Measurements from ENCODE around the gene CNTNAP2.
A peak's percentile ranks its signal among the peaks of the same experiment; 100 is the strongest.

CNTNAP2 gene

DNA sequence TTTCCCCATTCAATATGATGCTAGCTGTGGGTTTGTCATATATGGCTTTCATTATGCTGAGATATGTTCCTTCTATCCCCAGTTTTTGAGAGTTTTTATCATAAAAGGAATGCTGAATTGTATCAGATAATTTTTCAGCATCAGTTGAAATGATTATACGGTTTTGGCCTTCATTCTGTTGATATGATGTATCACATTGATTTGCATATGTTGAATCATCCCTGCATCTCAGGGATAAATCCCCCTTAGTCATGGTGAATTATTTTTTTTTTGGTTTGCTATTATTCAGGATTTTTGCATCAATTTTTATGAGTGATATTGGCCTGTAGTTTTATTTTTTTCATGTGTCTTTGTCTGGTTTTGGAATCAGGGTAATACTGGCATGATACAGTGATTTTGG is 1321.6 kb downstream of the CNTNAP2 start:
- no peak for DNase-seq (ENCODE audit: low read depth in 1 of 2, low spot score in 1 of 2)
- in situ Hi-C loops (cut with HindIII; ENCODE audit: low pct_unique_long_range_greater_than_20kb, low sequenced_read_pairs) = no loop called here
- TF ChIP-seq JUND (IDR thresholded peaks at IDR 0.05; ENCODE audit: low read depth) = no peak

GRCh38 chr7:147443942-147444341 is 1327.3 kb downstream of the CNTNAP2 start:
- DNase-seq (ENCODE audit: low read depth in 1 of 2, low spot score in 1 of 2) = no peak
- TF ChIP-seq JUND (IDR thresholded peaks at IDR 0.05; ENCODE audit: low read depth) = no peak
- in situ Hi-C loops (cut with HindIII; ENCODE audit: low pct_unique_long_range_greater_than_20kb, low sequenced_read_pairs) = no loop called here

- no peak for DNase-seq (ENCODE audit: low read depth in 1 of 2, low spot score in 1 of 2)
- no peak for TF ChIP-seq JUND (IDR thresholded peaks at IDR 0.05; ENCODE audit: low read depth)
- in situ Hi-C loops (cut with HindIII; ENCODE audit: low pct_unique_long_range_greater_than_20kb, low sequenced_read_pairs) = no loop called here
These were observed 1336.2 kb downstream of the CNTNAP2 start for GRCh38 chr7:147452816-147453215.

DNA sequence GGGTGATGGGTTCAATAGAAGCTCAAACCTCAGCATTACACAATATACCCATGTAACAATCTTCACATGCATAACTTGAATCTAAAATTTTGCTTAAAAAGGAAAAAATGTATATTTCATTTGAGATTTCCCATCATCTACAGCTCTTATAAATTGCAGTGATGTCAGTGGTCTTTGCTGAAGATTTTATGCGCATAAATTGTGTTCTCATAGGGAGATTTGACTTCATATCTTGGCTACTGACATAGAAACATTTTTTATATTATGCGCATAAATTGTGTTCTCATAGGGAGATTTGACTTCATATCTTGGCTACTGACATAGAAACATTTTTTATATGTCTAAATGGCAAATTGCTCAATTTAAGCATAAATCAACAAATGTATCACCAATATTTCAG is 1348.6 kb downstream of the CNTNAP2 start:
- no peak for TF ChIP-seq JUND (IDR thresholded peaks at IDR 0.05; ENCODE audit: low read depth)
- in situ Hi-C loops (cut with HindIII; ENCODE audit: low pct_unique_long_range_greater_than_20kb, low sequenced_read_pairs) = no loop called here
- no peak for DNase-seq (ENCODE audit: low read depth in 1 of 2, low spot score in 1 of 2)

DNA sequence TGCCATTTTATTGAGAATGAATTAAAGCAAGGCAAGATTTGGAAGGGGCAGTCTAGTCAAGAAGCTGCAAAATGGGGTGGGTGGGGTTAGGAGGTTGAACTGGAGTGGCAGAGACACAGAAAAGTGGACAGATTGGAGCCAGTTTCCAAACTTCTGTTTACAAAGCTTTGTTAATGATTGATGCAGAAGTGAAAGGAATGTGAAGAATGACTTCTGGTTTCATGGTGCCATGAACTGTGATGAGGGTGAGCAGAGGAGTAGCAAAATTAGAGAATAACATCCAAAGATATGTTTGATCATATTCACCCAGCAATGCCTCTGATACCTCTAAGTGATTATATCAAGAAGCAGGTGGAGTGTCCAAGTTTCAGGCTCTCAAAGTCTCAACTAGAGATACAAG is 1356.0 kb downstream of the CNTNAP2 start:
- in situ Hi-C loops (cut with HindIII; ENCODE audit: low pct_unique_long_range_greater_than_20kb, low sequenced_read_pairs) = no loop called here
- TF ChIP-seq JUND (IDR thresholded peaks at IDR 0.05; ENCODE audit: low read depth) = no peak
- no peak for DNase-seq (ENCODE audit: low read depth in 1 of 2, low spot score in 1 of 2)

GRCh38 chr7:147474862-147475261 is 1358.3 kb downstream of the CNTNAP2 start:
- in situ Hi-C loops (cut with HindIII; ENCODE audit: low pct_unique_long_range_greater_than_20kb, low sequenced_read_pairs) = no loop called here
- no peak for DNase-seq (ENCODE audit: low read depth in 1 of 2, low spot score in 1 of 2)
- TF ChIP-seq JUND (IDR thresholded peaks at IDR 0.05; ENCODE audit: low read depth) = no peak

DNA sequence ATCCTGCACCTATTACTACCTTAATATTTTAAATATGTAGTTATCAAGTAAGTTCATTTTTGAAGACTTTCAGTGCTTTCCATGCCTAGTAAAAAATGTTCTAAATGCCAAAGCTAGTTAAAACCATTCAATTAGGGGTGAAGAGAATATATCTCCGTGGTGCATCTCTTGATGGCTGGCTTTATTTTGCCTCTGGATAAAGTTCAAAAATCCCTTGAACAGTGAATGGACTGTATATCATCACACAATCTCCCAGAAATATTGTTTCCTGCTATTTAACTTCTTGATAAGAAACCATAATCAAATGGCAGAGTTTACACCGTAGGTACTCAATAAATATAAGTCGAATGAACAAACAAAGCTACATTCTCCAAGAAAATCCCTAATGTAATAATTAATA is 1360.9 kb downstream of the CNTNAP2 start:
- DNase-seq (ENCODE audit: low read depth in 1 of 2, low spot score in 1 of 2) = no peak
- in situ Hi-C loops (cut with HindIII; ENCODE audit: low pct_unique_long_range_greater_than_20kb, low sequenced_read_pairs) = no loop called here
- TF ChIP-seq JUND (IDR thresholded peaks at IDR 0.05; ENCODE audit: low read depth) = no peak

DNA sequence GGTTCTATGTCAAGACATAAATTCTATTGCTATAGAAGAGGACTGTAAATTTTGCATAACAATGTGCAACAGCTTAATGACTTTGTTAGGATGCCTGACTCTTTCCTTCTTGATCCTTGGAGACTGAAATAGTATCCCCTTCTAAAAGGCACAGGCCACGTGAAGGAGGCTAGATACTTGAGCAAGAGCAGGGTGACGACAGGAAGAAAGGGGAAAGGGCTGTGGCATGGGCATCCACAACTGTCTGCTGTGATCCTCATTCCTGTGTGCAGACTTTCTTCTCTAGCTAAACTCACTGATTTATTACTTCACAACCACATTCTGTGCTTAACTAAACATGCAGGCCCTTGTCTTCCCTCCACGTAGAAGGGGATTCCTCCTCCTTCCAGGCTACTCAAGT is 1362.2 kb downstream of the CNTNAP2 start:
- DNase-seq (ENCODE audit: low read depth in 1 of 2, low spot score in 1 of 2) = no peak
- no peak for TF ChIP-seq JUND (IDR thresholded peaks at IDR 0.05; ENCODE audit: low read depth)
- in situ Hi-C loops (cut with HindIII; ENCODE audit: low pct_unique_long_range_greater_than_20kb, low sequenced_read_pairs) = no loop called here

DNA sequence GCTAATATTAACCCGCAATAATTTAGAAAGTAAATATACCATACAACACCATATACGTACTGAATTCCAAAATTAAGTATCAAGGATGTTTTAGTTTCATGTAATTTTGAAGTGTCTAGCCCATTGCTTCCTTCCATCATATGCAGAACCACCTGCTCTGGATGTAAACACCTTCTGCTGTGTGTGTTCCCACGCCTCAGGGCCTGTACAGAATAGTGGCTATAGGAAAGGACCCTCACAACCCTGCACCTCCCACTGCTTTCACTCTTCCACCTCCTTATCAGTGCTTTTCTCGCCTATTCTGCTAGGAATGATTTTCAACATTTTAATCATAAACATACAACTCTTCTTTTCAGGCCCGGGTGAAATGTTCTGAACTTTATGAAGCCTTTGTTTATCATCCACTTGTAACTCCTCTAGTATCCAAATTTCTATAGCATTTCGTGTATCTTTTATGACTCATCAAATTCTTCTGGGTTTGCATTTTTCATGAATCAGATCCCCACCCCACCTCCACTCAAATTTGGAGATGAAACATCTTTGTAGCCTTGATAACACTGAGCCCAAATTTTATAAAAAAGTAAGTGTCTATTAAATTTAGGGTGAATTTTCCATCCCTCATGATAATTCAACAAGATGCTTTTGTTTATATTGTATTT is 1367.2 kb downstream of the CNTNAP2 start:
- no peak for DNase-seq (ENCODE audit: low read depth in 1 of 2, low spot score in 1 of 2)
- in situ Hi-C loops (cut with HindIII; ENCODE audit: low pct_unique_long_range_greater_than_20kb, low sequenced_read_pairs) = no loop called here
- no peak for TF ChIP-seq JUND (IDR thresholded peaks at IDR 0.05; ENCODE audit: low read depth)

DNA sequence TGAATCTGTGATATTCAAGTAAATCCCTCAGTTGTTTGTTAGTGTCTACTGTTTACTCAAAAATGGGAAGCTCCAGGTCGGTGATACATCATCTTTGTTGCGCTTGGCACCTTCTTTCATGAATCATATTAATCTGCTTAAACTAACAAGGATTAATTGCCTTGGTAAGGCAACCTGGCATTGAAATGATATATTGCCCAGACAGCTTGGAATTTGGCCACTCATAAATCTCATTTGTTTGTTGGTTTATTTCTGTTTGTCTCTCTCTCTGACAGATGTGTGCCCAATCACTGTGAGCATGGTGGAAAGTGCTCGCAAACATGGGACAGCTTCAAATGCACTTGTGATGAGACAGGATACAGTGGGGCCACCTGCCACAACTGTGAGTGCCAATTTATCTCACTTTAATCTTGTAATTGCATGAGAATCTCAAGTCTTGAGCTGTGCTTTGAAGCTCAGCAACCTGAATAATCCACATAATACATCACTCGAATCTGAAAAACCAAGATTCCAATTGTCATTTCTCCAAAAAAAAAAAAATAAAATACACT is 1369.1 kb downstream of the CNTNAP2 start:
- in situ Hi-C loops (cut with HindIII; ENCODE audit: low pct_unique_long_range_greater_than_20kb, low sequenced_read_pairs) = no loop called here
- no peak for TF ChIP-seq JUND (IDR thresholded peaks at IDR 0.05; ENCODE audit: low read depth)
- DNase-seq (ENCODE audit: low read depth in 1 of 2, low spot score in 1 of 2) = peak in 1 of 2 experiments; percentile 4

DNA sequence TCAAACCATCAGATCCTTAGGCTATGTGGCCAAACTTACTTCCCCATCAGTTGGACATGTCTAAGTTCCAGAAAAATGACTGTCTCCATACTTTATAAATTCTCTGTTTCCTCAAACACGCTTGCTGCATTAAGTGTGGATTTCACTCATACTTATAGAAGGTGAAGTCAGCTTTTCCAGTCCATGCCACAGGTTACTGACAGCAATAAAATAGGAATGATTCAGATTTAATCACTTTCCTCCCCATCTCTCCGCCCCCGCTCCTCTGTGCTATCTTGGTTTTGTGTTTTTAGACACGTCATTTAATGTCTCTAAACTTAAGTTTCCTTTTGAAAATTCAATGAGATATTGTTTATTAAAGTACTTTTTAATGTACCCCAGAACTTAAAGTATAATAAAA is 1376.0 kb downstream of the CNTNAP2 start:
- no peak for TF ChIP-seq JUND (IDR thresholded peaks at IDR 0.05; ENCODE audit: low read depth)
- DNase-seq (ENCODE audit: low read depth in 1 of 2, low spot score in 1 of 2) = no peak
- in situ Hi-C loops (cut with HindIII; ENCODE audit: low pct_unique_long_range_greater_than_20kb, low sequenced_read_pairs) = no loop called here

- in situ Hi-C loops (cut with HindIII; ENCODE audit: low pct_unique_long_range_greater_than_20kb, low sequenced_read_pairs) = no loop called here
- TF ChIP-seq JUND (IDR thresholded peaks at IDR 0.05; ENCODE audit: low read depth) = no peak
- DNase-seq (ENCODE audit: low read depth in 1 of 2, low spot score in 1 of 2) = no peak
These were observed 1379.6 kb downstream of the CNTNAP2 start for GRCh38 chr7:147496209-147496608.

DNA sequence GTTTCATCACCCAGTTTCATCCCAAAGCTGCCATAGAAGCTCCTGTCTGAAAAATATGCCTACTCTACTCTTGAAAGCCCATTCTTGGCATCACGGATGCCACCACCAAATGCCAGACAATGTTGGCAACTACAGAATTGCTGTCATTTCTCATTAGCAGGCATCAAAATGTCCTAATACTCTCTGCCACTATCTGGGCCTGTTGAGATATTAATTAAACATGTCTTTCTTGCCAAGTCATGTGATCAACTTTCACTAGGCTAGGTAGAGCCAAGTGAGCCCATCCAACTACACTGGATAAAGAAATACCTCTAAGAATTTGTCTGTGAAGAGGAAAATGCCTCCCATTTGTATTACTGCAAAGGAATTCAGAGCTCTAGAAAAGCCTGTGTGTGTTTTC is 1380.6 kb downstream of the CNTNAP2 start:
- in situ Hi-C loops (cut with HindIII; ENCODE audit: low pct_unique_long_range_greater_than_20kb, low sequenced_read_pairs) = no loop called here
- no peak for DNase-seq (ENCODE audit: low read depth in 1 of 2, low spot score in 1 of 2)
- TF ChIP-seq JUND (IDR thresholded peaks at IDR 0.05; ENCODE audit: low read depth) = no peak

- no peak for DNase-seq (ENCODE audit: low read depth in 1 of 2, low spot score in 1 of 2)
- in situ Hi-C loops (cut with HindIII; ENCODE audit: low pct_unique_long_range_greater_than_20kb, low sequenced_read_pairs) = no loop called here
- no peak for TF ChIP-seq JUND (IDR thresholded peaks at IDR 0.05; ENCODE audit: low read depth)
These were observed 1381.5 kb downstream of the CNTNAP2 start for GRCh38 chr7:147498081-147498480.

All from T47D (cell line).